ENCODE measurements around the gene SRGAP3.

Gene SRGAP3

DNA sequence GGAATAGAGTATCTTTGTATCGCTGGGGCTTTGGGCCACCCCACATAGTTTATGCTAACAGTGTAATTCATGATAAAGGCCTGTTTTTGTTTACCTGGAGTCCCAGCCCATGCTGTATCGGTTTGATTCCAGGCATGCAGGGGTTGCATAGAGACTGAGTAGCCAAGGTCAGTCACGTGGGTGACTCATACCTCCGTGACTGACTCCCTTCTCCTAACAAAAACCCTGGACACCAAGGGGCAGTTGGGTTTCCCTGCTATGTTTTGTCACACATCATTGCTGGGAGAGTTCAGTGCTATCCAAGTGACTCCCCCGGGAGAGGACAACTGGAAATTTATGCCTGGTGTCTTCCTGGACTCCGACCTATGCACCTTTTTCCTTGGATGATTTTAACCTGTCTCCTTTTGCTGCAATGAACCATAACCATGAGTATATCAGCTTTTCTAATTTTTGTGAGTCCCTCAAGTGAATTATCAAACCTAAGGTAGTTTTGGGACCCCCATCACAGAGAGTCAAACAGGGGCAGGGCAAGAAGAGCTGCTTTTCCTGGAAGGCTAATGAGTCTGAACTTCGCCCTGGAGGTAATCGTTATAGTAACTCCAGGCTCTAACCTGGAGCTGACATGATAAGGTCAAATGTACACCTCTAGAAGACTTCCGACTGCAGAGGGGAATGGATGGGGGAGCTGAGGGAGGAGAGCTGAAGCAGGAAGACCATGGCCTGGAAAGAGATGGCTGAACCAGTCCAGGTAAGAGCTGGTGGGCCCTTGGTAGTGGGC is 57.0 kb downstream of the SRGAP3 start:
- no peak for DNase-seq (ENCODE audit: low spot score)
- TF ChIP-seq, protein P1, sequence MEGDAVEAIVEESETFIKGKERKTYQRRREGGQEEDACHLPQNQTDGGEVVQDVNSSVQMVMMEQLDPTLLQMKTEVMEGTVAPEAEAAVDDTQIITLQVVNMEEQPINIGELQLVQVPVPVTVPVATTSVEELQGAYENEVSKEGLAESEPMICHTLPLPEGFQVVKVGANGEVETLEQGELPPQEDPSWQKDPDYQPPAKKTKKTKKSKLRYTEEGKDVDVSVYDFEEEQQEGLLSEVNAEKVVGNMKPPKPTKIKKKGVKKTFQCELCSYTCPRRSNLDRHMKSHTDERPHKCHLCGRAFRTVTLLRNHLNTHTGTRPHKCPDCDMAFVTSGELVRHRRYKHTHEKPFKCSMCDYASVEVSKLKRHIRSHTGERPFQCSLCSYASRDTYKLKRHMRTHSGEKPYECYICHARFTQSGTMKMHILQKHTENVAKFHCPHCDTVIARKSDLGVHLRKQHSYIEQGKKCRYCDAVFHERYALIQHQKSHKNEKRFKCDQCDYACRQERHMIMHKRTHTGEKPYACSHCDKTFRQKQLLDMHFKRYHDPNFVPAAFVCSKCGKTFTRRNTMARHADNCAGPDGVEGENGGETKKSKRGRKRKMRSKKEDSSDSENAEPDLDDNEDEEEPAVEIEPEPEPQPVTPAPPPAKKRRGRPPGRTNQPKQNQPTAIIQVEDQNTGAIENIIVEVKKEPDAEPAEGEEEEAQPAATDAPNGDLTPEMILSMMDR (IDR thresholded peaks at IDR 0.05), result no peak
- H3K27ac ChIP-seq, result no peak overlapping the region
- no peak overlapping the region for H3K4me3 ChIP-seq

DNA sequence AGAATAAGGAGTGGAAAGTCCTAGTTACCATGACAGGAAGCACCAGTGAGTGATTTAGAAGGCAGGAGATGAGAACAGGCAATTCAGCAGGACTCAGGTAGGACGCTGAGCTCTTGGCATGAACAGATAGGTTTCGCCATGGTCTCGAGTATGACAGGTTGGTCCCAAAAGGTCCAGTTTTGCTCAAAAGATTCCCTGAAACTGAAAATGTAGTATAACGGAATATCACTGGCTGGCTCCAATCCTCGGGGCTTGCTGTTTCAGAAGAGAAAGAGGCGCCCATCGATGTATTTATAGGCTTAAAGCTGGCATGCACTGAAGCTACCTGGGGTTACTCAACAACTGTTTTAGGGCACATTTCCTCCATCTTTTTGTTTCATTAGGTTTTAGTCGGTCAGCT is 59.2 kb downstream of the SRGAP3 start:
- Histone ChIP-seq H3K4me3 (no peak overlapping the region), H3K27ac (no peak overlapping the region)
- TF ChIP-seq, protein P1 (IDR thresholded peaks at IDR 0.05), result no peak
- no peak for DNase-seq (ENCODE audit: low spot score)

DNA sequence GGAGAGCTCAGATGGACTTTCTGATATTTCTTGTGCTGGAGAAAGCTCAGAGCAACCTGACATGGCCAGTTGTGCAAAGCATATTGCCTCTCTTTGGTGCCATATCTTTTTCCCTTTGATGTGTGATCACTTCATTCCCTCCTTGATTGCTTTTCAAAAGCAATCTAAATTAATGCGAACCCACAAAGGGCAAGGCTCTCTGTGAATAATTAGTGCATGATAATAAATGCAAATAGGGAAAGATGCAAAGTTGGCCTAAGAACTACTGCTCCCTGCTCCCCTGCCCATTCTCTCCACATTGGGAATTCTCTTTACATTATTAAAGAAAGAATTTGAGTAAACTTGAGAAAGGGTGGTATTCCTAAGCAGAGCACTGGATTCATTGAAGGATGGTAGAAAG is 60.9 kb downstream of the SRGAP3 start:
- no peak for DNase-seq (ENCODE audit: low spot score)
- TF ChIP-seq, protein P1 (IDR thresholded peaks at IDR 0.05), result no peak
- Histone ChIP-seq H3K4me3 (no peak overlapping the region), H3K27ac (no peak overlapping the region)

GRCh38 chr3:9185701-9186100 is 63.7 kb downstream of the SRGAP3 start:
- no peak overlapping the region for H3K27ac ChIP-seq
- H3K4me3 ChIP-seq, result no peak overlapping the region
- TF ChIP-seq, protein P1 (IDR thresholded peaks at IDR 0.05), result no peak
- no peak for DNase-seq (ENCODE audit: low spot score)

DNA sequence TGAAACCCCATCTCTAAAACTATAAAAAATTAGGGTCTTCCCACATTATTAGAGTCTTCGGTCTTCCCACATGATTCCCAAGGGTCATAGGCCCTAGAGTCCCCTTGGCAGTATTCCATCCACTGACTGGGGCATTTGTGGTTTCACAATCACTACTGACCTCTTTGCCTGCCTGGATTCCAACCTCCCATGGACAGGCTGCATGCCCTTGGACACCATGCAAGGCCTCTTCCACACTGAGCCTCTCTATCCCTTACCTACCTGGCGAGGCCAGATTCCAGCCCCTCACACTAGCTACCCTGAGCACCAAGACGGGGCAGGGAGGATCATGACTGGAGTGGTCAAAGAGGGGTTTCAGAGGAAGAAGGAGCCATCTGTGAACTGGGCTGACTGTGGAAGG is 64.4 kb downstream of the SRGAP3 start:
- Histone ChIP-seq H3K27ac (no peak overlapping the region), H3K4me3 (no peak overlapping the region)
- TF ChIP-seq, protein P1 (IDR thresholded peaks at IDR 0.05), result no peak
- DNase-seq (ENCODE audit: low spot score), result no peak

- no peak overlapping the region for H3K27ac ChIP-seq
- DNase-seq (ENCODE audit: low spot score), result no peak
These were observed 65.0 kb downstream of the SRGAP3 start for GRCh38 chr3:9184461-9184835.

More at GRCh38 chr3:9184461-9184835, 65.0 kb downstream of the SRGAP3 start:
- H3K4me3 ChIP-seq, result no peak overlapping the region
- TF ChIP-seq, protein P1 (IDR thresholded peaks at IDR 0.05), result no peak
